Stimulated activated CD4-positive, alpha-beta T cell treated with anti-CD3 and anti-CD28 coated beads, Interleukin-12 subunit alpha, Interleukin-12 subunit beta, amount 100 ng/mL, for 4 hours (primary cell): ENCODE measurements around the gene ZDHHC21.
A peak's percentile ranks its signal among the peaks of the same experiment; 100 is the strongest.
"Not testable (repeated sequence)": the region's sequence is repeated elsewhere in the genome, so short reads cannot be mapped to it uniquely, and the experiment has no call there.

Experiments used
- DNase-seq: peaks from one replicate; pipeline ENCODE4 v3.0.0-alpha.2; 2020

The ZDHHC21 gene, protein sequence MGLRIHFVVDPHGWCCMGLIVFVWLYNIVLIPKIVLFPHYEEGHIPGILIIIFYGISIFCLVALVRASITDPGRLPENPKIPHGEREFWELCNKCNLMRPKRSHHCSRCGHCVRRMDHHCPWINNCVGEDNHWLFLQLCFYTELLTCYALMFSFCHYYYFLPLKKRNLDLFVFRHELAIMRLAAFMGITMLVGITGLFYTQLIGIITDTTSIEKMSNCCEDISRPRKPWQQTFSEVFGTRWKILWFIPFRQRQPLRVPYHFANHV

DNA sequence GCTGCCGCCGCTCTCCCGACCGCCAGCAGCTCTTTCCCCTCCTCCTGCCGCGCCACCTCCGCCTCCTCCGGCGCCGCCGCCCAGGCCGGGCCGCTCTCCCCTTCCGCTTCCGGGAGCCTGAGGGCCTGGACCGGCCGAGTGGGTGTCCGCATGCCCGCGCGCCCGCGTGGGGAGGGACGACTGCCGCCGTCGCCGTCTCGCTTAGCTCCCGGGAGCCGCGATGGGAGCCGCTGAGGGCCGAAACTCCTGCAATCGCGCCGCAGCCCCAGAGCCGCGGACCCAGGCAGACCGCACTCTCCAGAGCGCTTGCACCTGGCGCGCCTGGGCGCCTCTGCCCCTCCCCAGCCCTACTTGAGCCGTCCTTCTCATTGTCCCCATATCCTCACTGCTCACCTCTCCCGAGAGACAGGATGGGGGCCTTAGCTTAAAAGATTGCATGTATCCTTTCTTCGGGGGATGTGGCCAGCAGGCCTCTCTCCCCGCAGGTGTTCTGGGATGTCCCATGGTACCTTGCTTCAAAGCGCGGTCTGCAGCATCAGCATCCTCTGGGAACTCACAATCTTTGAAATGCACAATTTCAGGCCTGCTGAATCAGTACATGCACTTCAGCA, at the start of gene ZDHHC21:
TSS of gene ZDHHC21 (minus strand) at position 182 of the 611 bp plus-strand sequence. CDS start 19,092 bp downstream, outside the sequence.
- DNase-seq: peak; percentile 60

DNA sequence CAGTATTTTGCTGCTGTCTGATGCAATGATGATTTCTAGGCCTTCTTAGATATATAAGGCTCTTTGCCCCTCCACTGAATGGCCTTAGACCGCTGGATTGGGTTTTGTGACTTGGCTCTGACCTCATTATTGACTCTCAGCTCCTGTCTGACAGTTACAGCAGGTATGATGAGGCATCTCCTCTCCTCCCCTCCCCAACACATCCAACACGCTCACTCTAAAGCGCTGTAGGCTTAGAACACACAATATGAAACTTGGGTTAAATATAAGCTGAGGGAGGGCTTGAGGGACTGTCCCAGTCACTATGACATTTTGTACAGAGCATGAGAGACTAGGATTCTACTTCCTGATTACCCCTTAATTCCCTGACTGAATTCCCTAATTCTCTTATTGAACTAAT, 48.1 kb upstream of the ZDHHC21 start:
- no peak for DNase-seq

DNA sequence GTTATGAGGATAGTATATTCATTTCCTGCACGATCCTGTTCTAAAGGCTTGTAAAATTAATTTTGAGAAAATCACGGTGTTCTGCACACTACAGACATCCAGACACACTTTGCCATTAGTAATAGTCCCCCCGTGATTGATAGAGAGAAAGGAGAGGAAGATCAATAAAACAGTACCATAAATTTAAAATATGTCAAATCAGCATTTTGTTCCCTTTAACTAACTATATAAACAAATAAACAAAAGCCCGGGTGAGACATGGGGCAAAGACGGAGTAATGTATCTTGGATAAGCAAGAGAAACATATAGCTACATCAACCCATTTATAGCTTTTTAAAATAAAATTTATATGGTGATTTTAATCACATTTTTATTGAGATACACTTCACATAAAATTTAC, 39.9 kb upstream of the ZDHHC21 start:
- no peak for DNase-seq

DNA sequence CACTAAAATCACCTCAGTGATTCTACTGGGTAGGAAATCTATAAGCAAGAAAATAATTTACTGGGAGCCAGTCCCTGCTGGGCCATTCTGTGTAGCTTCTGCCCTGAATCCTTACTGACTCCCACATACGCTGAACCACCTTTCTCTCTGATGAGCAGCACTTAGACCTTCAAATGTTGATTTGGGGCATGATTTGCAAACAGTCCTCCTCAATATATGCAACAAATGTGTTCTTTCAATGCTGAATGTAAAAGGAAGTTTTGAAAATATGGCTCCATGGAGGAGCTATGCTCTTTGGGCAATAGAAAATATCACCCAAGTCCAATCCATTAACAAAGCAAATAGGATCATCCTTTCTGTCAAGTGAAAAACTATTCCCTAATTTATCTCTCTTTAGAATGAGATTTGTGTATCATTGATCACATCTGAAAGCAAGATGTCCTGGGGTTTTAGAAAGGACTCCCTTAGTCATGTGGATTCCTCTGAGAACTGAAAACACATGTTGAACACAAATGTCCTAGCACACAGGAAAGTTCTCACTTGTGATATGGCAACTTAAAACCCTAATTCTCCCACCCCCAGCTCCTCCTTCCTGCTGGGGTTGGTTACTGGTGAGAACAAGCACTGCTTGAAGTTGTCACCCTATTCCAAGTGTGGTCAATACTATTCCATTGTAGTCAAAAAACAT, 38.2 kb upstream of the ZDHHC21 start:
- no peak for DNase-seq

DNA sequence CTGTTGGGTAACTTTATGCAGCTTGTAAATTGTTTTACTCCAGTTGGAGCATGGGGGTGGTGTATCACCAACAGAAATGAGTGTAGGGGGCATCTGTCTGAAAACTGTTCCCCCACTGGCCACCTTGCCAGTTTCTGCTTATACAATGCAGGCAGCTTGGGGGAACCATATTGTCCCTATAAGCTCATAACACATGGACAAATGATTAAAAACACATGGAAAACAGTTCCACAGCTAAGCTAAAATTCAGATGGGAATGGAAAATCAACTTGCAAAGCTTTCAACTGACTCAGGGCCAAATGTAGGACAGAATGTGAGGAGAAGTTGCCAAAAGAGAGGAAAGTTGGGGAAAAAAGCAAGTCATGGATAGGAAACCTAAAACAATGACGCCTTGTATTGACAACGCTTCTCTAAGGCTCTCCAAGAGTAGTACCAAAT, 37.2 kb upstream of the ZDHHC21 start:
- no peak for DNase-seq

DNA sequence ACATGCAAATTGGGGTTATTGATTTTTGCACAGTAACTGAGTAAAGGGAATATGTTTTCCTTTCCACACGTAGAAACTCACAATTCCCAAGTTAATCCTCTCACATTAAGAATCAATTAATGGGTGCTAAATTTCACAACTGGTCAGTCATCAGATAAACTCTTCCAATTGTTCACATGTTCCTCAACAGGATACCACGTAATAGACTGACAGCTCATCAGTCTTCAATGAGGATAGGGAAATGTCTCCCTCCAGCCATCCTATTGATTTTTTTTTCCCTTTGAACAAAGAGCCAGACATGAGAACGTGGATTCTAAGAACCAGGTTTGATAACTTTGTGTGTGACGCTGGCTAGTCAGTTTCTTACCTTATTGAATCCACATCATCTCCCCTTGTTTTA, 30.1 kb upstream of the ZDHHC21 start:
- no peak for DNase-seq

DNA sequence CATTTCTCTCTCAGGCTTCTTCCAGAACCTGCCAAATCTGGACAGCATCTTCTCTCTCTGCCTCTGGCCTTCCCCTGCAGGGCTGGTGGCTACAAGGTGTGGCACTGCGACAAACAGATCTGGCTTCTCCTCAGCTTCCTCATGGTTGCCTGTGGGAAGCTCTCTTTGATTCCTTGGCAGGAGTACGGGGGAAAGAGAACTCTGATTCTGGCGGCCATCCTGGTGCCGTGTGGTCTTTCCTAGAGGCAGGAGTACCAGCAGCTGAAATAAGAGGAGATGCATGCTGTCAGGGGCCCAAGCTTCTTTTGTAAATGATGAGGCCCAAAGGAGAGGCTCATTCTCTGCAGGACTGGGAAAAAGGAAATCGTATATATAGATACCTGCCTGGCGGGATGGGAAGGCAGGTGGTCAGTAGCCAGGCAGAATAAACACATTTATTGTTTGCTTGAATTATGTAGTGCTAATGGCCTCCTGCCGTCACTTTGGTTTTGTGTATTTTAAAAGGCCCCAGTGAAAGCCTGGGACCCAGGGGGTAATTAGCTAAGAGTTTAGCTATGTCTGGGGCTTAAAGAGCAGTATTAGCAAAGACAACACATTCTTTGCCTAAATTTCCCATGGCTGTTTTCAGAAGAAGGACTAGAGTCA, 29.3 kb upstream of the ZDHHC21 start, which contains the start of gene CER1:
TSS of gene CER1 (minus strand) at position 343 of the 645 bp plus-strand sequence. CDS start at position 282, 61 bp downstream.
- DNase-seq: no peak

DNA sequence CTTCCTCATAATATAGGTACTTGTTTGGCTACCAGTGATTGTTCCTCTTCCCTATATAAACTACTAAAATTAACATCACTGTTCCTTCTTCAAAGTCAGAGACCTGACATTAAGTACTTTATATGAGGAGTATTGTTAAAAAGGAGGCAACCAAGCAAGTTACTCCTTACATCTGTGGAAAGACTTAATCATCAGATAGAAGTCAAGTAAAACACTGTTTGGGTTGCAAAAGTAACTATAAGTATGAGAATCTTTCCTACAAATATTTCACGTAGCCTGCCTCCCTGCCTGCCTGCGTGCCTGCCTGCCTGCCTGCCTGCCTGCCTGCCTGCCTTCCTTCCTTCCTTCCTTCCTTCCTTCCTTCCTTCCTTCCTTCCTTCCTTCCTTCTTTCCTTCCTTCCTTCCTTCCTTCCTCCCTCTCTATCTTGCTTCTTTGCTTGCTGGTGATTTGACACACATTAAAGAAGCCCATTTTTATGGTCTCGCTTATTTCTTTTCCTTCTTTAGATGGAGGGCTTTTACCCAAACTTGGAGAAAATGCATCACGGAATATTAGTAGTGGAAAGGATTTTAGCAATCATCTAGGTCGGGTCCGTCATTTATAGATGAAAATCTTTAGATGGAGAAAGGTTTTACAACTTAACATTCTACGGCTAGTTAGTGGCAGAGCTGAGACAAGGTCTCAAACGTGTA, 26.1 kb upstream of the ZDHHC21 start:
- DNase-seq: no peak

DNA sequence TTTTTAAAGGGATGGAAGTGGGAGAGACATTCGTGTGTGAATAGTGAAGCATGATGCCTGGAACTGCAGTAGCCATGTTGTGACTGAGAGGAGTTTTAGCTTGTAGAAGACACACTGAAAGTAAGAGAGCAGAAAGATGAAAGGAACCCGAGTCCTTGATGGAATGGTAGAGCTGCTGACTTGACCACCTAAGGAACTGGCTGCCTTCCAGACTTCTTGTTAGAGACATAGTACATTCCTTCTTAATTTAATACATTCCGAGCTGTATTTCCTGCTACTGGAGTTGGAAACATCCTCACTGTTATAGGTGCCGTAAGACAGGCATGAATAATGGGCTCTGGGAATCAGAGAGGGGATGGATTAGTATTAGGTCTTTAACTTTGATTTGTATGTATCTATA, 21.9 kb upstream of the ZDHHC21 start:
- no peak for DNase-seq

DNA sequence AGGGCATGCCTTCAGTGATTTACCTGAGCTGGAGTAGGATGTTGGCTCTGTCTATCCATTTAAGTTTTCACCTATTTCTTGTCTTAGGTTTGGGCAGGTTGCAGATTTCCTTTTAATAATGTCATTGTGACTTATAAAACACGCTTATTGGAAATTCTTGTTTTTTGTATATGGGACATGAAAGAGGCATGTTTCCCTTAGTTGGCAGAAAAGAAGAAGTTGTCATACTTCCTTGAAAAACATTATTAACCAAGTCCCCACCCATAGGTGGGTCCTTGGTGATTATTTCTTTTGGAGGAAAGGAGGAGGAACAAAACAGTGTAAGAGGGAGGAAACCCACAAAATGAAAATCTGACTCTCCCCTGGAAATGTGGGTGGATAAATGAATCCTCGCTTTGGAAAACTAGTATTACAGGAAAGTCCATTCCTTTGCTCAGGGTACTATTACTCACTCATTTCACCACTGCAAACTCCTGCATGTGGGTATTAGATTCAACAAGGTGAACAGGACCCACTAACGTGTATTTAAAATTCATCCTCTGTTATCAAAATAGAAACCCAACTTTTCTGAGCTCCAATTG, 20.0 kb upstream of the ZDHHC21 start:
- no peak for DNase-seq

DNA sequence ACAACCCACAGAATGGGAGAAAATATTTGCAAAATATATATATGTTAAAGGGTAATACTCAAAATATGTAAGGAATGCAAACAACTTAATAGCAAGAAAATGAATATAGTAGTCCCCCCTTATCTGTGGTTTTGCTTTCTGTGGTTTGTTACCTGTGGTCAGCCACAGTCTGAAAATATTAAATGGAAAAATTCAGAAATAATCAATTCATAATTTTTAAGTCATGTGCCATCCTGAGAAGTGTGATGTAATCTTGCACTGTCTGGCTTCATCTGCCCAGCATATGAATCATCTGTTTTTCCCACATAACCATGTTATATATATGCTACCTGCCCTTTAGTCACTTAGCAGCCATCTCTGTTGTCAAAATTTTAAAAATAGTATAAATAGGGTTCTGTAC, 17.6 kb upstream of the ZDHHC21 start:
- no peak for DNase-seq

DNA sequence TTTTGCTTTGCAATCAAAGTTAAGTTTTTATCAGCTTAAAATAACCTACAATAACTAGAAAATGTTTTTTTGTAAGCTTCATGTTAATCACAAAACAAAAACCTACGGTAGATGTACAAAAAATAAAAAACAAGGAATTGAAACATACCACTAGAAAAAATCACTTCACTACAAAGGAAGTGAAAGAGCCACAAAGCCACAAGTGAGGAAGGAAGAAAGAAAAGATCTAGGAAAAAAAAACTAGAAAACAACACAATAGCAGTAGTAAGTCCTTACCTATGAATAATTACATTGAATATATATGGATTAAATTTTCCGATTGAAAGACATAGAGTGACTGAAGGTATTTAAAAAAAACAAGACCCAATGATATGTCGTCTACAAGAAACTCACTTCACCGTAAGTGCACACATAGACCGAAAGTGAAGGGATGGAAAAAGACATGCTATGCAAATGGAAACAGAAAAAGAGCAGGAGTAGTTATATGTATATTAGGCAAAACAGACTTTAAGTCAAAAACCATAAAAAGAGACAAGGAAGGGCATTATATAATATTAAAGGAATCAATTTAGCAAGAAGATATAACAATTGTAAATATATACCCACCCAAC, 13.4 kb upstream of the ZDHHC21 start:
- DNase-seq: no peak

DNA sequence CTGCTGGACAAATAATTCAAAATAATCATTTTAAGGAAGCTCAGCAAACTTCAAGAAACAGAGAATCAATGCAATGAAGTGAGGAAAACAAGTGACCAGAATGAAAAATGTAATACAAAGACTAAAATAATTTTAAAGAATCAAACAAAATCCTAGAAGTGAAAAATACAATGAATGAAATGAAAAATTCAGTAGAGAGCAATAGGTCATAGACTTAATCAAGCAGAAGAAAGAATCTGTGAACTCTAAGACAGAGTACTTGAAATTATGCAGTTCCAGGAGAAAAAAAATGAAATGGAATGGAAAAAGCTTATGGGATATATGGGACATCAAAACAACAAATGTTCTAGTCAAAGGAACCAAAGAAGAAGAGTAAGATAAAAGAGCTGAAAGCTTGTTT, 11.8 kb upstream of the ZDHHC21 start:
- DNase-seq: no peak

DNA sequence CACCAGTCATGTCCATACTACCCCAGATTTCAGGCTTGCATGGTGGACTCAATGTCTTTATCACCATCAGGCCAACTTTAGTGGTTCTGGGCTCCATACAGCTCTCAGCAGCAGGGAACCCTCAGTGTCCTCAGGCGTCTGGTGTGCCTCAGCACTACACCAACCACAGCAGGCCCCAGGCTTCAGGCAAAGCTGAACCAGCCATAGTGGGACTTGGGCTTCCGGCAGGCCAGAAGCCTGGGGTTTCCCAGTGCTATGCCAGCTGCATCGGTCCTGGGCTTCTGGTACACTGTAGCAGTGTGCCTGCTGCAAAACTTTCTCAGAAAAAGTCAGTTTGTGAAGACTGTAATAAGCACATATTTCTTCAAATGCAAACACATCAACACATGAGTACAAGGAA, 11.0 kb upstream of the ZDHHC21 start:
- no peak for DNase-seq

DNA sequence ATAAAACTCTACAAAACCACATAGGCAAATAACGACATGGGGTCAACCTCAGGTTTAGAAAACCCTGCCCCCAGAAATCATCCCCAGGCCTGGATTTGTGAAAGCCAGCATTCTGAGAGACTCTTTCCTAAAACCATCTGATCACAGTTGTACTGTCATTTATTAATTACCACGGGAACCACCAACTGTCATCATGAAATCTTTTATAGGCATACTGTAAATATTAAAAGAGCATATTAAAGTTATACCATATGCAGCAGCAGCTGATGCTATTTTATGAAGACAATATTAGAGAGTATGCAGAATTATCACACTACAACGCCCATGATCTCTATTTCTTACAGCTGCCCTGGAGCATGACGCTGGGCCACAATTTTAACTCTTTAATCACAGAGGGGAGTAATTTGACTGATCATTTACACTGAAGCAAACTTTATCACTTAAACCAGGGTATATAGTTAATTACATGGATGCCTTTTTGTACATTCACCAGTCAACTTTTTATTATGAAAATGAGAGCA, 9.0 kb upstream of the ZDHHC21 start:
- DNase-seq: no peak

DNA sequence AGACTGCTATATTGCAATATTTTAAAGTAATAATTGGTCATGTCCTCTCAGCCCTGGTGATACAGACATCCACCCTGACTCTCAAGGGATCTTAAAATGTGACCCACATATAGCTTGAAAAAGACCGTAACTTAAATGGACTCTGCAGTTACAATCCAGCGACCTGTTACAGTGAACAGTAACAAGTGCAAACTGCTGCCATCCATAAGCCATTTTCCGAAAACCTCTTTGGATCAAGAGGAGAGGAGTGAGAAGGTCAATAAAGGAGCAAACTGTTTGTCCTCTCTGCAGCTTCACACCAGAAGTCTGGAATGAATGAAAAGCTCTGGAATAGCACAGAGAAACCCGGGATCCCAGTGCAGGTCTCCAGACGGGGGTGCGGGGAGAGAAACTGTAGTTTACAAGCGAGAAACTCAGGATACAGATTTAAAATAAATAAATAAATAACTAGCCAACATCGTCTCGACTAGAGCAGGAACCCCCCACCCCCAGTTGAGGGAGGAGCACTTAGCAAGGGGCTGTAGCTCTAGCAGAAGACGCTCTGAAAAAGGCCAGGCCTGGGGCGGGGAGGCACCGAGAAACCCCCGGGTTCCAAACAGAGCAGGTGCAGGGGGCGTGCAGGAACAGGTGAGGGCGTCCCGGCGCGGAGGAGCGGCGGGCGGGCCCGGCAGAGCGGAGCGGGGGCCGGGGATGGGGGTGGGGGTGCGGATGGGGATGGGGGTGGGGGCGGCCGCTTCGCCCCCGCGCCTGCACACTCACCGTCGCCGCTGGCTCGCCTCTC, 572 bp downstream of the ZDHHC21 start:
- no peak for DNase-seq

DNA sequence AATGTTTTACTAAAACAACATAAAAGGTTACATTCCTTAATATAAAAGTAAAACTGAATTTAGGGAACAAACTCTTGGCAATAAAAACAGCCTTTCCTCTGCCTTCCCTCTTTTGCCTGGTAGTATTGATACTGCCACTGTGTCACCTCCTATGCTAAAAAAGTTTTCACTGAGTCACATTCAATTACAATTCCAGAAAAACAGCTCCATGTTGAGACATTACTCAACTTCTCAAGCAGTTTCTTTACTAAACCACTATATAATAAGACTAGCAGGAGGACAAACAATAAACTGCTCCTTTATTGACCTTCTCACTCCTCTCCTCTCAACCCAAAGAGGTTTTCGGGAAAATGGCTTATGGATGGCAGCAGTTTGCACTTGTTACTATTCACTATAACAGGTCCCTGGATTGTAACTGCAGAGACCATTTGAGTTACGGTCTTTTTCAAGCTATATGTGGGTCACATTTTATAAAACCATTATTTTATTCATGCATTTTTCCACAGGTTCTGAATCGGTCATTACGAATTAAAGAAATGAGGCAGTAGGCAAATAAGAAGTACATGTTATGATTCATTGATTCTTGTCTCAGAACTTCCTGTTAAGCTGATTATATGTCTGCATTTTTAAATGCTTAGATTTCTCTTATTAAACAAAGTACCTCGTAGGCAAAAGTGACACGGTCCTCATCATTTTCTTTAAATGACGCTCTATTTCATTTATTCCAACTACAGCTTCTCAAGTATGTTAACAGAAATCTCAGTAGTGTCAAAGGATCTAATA, 2.1 kb downstream of the ZDHHC21 start:
- no peak for DNase-seq

DNA sequence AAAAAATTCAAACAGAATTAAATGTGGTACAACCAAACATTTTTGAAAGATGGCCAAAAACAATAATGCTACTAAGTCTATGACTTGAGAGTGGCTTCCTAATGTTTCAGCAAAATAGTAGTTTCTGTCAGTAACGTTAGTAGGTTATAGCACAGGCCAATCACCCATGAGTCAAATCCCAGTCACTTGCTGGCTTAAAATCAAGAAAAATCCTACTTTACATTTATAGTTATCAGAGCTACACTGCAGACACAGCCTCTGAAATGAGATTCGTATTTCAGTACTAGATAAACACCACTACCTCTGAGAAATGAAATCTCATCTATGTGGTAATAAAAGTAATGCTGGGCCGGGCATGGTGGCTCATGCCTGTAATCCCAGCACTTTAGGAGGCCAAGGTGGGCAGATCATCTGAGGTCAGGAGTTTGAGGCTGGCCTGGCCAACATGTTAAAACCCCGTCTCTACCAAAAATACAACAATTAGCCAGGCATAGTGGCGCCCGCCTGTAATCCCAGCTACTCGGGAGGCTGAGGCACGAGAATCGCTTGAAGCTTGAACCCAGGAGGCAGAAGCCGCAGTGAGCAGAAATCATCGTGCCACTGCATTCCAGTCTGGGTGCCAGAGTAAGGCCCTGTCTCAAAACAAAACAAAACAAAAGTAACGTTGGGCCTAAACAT, 6.1 kb downstream of the ZDHHC21 start:
- DNase-seq: no peak

DNA sequence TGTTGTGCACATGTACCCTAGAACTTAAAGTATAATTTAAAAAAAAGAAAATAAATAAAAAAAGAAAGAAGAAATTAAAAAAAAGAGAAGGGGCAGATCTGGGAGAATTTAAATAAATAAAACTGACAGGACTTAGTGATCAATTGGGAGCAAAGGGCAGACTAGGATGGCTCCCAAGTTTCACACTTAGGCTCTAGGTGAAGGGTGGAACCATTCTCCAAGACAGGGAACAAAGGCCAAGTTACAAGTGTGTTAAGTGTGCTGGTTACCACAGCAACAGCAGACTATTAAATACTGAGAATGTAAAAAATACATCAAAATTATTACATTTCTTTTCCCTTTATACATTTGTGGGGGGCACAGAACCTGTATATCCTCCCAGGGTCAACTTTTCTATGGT, 7.1 kb downstream of the ZDHHC21 start:
- no peak for DNase-seq

DNA sequence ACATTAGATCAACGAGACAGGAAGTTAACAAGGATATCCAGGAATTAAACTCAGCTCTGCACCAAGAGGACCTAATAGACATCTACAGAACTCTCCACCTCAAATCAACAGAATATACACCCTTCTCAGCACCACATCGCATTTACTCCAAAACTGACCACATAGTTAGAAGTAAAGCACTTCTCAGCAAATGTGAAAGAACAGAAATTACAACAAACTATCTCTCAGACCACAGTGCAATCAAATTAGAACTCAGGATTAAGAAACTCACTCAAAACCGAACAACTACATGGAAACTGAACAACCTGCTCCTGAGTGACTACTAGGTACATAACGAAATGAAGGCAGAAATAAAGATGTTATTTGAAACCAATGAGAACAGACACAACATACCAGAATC, 10.6 kb downstream of the ZDHHC21 start:
- DNase-seq: not testable (repeated sequence)
